NCI-H446 (cell line): ENCODE data around the gene RAB6B.

ENCODE experiments used
- DNase-seq, 2 experiments: peaks; one replicate each; lab custom pipeline; 2025; lab: John Stamatoyannopoulos, UW

The RAB6B gene

DNA sequence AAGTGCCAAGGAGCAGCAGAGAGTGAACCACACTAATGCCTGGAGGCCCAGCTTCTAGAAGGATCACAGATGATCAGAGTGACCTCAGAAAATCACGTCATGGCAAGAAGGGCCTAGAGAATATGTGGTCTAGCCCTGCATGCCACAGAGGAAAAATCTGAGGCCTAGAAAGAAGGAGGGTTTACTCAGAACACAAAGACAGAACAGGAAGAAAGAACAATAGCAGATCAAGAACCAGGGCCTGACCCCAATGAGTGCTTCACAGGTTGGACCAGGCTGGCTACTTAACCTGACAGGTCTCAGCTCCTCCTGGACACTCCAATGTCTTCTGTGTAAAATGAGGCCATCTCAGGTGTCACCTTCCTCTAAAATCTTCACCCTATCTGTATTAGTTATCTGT lies 14.2 kb downstream of the RAB6B start:
- no peak for DNase-seq

DNA sequence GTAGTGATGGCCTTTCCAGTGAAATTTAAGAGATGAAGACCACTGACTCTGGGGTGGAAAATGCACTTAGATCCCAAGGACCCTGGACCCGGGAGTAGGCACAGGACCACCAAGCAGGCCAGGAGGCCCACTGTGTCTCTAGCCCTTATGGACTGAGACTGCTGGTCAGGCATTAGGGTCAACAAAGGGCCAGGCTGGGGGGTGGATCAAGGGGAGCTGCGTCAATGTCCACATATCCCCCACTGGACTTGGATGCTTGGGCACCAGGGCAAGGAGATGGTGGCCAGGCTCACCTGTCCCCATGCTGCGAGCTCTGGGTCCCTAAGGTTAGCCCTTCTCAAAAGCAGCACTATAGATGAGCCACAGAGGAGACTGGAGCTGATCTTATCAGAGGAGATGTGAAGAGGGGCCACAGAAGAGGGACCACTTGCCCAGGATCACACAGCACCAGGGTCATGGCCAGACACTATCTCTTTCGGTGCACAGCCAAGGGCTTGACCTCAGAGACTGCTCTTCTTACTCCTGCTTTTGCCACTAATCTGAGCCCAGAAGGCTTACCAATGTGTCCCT lies 14.7 kb downstream of the RAB6B start:
- DNase-seq = no peak

DNA sequence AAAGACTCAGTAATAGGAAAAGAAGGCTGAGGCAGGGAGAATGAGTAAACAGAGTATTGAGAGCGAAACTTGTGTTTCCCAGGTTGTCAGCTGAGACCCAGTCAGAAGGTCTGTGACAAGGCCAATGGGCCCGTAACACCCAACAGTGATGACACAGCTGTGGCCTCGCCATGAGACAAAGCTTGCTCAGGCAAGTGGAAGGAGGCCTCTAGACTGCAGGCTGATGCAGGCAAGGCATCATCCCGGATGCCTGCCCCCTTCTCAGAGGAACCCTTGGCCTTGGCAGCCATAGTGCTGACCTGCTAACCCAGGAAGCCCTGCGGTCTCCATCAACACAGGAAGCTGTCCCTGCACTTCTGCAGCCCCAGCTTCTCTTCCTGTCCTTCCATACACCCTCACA lies 15.4 kb downstream of the RAB6B start:
- DNase-seq = no peak

GRCh38 chr3:133878518-133878917 lies 17.2 kb downstream of the RAB6B start:
- DNase-seq = no peak

- no peak for DNase-seq
These were observed 18.5 kb downstream of the RAB6B start for GRCh38 chr3:133877221-133877620.

GRCh38 chr3:133874761-133875438 lies 20.8 kb downstream of the RAB6B start:
- DNase-seq = no peak

GRCh38 chr3:133874344-133874743 lies 21.3 kb downstream of the RAB6B start:
- no peak for DNase-seq

DNA sequence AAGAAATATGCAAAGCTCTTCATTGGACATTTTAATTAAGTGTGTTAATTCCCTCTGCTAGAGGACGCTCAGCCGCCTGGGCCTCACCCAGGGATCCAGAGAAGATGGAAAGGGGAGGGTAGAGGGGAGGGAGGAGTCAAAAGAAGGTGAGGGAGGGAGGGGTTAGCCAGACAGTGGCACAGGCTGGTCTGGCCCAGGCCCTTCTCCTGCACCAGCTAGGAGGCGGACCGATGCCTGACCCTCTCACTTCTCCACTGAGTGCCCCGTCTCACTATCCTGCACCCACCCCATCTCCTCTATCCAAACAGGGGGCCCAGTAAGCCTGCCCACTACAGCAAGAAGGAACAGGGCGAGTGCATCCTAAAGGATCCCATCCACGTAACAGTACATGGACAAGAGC lies 22.9 kb downstream of the RAB6B start:
- no peak for DNase-seq

- no peak for DNase-seq
These were observed 23.5 kb downstream of the RAB6B start for GRCh38 chr3:133872161-133872560.

GRCh38 chr3:133871368-133872090 lies 24.2 kb downstream of the RAB6B start:
- DNase-seq = peak in 1 of 2 experiments; percentile 33

- DNase-seq = no peak
These were observed 24.9 kb downstream of the RAB6B start for GRCh38 chr3:133870822-133871221.

GRCh38 chr3:133869586-133869985 lies 26.1 kb downstream of the RAB6B start:
- no peak for DNase-seq

DNA sequence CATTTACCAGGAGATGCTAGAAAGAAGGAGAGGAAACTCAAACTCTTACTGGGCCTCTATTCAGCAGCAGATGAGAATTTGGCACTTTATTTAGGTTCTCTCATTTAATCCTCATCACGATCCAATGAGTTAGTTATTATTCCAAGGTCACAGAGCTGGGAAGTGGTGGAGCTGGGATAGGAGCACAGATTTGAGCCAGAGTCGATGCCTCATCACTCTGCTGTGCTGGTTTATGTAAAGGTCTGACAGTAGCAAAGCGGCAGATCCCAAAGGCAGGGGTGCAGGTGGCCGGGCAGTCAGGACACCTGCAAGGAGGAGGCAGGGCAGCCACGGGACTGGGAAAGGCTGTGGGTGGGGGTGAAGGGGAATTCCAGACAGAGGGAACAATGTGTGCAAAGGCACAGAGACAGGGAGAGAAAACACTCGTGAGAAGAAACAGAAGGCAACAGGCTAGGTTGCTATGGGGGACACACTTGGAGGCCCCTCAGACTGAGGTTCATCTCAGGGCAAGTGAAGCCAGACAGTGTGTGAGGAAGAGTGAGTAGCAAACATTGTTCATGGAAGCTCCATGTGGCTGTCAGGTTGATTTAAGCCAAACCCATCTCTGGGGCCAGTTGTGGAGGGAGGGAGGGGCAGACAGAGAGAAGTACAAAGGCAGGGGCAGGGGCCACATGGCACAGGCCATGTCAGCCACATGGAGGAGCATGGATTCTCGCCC lies 26.8 kb downstream of the RAB6B start:
- no peak for DNase-seq

DNA sequence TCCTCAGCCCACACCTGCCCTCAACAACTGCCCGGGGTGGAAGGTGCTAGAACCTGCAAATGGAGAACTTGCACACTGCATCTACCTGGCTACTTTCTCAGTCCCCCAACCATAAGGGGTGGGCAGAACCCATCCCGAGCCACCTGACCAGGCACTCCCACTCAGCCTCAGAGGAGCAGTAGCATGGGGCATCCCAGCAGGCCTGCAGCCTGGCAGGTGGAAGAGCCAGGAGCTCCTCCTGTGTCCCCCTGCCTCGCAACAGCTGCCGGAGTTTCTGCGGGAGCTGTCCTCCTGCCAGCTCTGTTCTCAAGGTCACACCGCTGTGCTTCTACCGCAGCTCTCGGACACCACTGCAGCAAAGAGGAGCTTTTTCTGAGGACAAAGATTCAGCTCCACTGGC lies 27.5 kb downstream of the RAB6B start:
- peak in 1 of 2 experiments; percentile 16 for DNase-seq

DNA sequence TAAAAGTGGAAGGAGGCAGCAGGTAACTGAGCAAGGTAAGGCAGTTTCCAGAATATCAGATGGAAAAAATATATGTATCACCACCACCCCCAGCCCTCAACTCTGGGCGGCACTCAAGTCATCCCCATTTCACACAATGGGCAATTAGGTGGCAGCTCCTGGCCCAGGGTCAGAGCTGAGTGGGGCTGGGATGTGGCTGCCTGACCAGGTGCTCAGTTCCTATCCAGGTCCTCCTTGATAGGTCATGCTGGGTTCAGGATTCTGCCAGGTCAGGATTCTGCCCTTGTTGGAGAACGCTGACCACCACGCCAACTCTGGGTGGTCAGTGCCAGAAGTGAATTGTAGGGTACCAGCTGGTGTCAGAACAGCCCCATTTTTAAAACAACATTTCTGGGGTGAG lies 29.5 kb downstream of the RAB6B start:
- DNase-seq = no peak

DNA sequence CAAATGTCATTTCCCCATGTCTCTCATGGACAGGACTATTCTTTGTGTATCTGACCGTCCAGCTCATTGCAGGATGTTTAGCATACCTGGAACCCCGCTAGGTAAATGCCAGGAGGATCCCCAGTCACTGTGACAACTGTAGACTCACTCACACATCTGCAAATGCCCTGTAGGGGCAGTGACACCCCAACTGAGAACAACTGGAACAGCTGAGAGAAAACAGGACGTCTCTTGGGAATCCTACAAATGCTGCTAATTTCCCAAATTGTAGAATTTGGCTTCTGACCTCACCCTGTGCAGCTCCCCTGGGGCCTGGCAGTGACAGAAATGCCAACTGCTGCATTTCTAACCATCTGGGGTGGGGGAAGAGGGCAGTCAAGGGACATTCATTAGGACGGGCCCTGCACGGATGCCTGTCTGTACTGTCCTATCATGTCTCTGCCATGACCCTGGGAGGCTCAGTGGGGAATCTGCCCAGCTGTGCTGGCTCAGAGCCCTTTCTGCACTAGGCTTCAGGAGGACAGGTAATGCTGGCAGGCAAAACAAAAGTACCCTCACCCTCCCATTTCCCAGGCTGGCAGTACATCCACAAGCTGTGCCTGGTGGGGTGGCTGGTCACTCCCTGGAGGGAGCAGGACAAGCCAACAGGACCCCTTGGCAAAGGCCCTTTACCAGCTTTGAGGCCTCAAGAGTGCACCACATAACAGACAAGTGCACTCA lies 30.4 kb downstream of the RAB6B start:
- DNase-seq = no peak

DNA sequence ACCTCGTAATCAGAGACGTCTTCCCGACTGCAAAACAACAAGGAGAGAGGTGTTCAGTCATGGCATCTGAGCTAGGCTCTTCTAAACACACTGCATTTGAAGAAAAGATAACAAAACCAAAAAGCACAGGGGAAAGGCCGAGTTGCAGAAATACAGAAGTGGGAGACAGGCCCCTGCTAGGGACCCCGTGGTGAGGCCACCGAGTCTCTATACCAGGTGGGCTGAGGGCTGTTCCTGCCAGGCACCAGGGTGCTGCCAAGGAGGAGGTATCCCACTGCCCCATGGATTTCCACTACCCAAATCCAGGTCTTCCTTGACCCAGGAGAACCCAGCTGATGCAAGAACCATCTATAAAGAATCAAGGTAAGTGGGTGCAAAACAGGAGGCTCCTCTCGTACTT lies 31.1 kb downstream of the RAB6B start:
- no peak for DNase-seq

DNA sequence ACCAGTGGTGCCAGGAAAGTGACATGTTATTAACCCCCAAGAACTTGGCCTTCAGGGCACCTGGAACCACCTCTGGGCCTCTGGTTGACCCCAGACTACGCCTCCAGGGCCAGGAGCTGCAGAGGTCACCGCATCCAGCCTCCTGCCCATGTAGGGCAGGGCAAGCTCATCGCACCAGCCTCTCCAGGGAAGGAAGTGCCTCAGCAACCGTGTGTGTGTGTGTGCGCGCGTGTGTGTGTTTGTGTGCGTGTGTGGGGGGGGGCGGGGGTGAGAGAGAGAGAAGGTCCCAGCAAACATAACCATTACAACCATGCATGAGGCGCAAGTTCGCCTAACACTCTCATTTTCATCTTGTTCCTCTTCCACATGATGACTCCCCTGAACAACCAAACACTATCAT lies 31.8 kb downstream of the RAB6B start:
- DNase-seq = no peak

DNA sequence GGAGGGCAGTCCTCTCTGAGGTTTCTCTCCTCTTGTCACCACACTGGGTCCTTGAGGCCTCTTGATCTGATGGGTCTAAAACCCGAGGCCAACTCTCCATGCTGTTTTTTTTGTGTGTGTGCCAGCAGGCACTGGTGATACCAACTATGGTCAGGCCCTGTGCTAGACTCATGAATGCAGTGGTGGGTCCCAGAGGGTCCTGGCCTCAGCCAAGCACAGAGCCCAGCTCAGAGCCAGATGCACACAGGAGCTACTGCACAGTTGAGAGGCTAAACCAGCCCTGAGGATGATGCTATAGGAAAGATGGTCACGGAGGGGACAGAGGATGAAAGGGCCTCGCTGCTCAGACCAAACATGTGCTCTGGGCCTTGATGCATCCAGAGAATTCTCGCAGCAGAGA lies 33.5 kb downstream of the RAB6B start:
- no peak for DNase-seq

DNA sequence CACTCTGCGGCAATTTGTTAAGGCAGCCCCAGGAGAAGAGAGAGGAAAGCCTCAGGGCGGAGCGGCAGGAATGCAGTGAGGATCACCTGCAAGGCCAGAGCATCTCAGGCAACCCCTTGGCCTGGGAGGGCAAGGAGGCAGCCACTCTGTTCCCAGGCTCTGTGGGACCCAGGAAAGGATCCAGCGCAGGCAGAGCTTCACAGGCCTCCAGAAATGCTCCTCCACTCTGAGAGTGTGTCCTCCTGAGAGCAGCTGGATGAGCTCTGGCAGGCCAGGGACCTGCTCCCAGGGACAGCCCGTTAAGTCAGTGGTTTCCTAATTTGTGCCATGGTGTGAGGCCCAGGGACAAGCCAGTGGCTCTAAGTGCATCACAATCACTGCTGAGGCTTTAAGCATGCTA lies 35.2 kb downstream of the RAB6B start:
- DNase-seq = no peak

DNA sequence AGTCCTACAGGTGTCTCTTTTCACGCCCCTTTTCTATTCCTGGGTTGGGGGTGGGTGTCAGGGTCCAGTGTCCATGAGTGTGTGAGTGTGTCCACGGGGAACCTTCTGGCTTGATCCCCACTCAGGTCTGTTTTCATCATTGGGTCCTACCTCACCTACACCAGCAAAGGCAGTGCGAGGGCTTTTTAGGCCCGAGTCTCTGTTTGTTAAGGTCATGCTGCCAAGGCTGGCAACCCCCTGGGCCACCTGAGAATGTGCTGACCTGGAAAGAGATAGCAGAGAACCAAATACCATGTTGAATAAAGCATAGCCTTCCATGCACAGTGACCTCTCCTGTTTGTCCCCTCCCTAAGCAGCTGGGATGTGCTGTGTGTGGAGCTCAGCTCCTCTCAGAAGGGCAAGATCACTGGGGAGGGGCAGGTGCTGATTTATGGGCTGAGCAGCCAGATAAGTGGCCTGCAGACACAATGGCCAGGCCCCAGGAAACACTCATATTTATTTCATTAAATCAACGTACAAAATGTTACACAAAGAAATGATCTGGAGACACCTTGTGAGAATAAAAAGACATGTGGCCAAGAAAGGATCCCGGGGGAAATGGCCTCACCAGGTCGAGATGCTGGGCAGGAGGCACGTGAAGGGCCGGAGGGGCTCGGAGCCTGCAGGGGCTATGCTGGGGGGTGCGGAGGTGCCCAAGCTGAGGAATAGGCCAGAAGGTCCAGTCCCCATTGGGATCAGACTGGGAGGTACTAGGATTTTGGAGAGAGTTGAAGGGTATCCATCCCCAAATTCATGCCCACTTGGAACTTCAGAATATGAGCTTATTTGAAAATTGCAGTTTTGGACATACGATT lies 36.1 kb downstream of the RAB6B start:
- no peak for DNase-seq
